Measurements from ENCODE around the gene CRK.

CRK gene

GRCh38 chr17:1455797-1456599 is at the start of gene CRK:
TSS of gene CRK (minus strand) at chr17:1456232. CDS start at chr17:1456117, 115 bp downstream.
- peak; percentile 96 for DNase-seq (ENCODE audit: low read depth in 1 of 2, low spot score in 1 of 2)

- DNase-seq (ENCODE audit: low read depth in 1 of 2, low spot score in 1 of 2) = no peak
These were observed 49.6 kb upstream of the CRK start for GRCh38 chr17:1505586-1505985.

GRCh38 chr17:1504866-1505265 is 48.8 kb upstream of the CRK start:
- DNase-seq (ENCODE audit: low read depth in 1 of 2, low spot score in 1 of 2) = no peak

- DNase-seq (ENCODE audit: low read depth in 1 of 2, low spot score in 1 of 2) = no peak
These were observed 47.7 kb upstream of the CRK start for GRCh38 chr17:1503699-1504098.

DNA sequence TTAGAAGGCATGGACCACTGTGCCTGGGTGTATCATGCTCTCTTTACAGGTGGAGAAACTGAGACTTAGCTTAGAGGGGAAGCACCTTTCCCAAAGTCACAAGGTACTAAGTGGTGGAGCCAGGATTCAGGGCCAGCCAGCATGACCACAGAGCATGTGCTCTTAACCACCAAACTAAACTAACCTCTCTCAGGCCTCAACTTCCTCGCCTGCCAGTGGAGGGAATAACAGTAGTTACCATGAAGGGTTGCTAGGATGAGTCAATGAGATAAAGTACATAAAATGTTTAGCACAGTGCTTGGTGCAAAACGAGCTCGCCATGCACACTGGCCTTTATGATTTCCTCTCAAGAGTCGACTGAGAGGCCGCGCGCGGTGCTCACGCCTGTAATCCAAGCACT is 42.8 kb upstream of the CRK start:
- no peak for DNase-seq (ENCODE audit: low read depth in 1 of 2, low spot score in 1 of 2)

- DNase-seq (ENCODE audit: low read depth in 1 of 2, low spot score in 1 of 2) = no peak
These were observed 42.2 kb upstream of the CRK start for GRCh38 chr17:1498233-1498632.

- no peak for DNase-seq (ENCODE audit: low read depth in 1 of 2, low spot score in 1 of 2)
These were observed 41.8 kb upstream of the CRK start for GRCh38 chr17:1497831-1498230.

- DNase-seq (ENCODE audit: low read depth in 1 of 2, low spot score in 1 of 2) = no peak
These were observed 40.8 kb upstream of the CRK start for GRCh38 chr17:1496869-1497268.

GRCh38 chr17:1495265-1495989 is 39.4 kb upstream of the CRK start:
- no peak for DNase-seq (ENCODE audit: low read depth in 1 of 2, low spot score in 1 of 2)

DNA sequence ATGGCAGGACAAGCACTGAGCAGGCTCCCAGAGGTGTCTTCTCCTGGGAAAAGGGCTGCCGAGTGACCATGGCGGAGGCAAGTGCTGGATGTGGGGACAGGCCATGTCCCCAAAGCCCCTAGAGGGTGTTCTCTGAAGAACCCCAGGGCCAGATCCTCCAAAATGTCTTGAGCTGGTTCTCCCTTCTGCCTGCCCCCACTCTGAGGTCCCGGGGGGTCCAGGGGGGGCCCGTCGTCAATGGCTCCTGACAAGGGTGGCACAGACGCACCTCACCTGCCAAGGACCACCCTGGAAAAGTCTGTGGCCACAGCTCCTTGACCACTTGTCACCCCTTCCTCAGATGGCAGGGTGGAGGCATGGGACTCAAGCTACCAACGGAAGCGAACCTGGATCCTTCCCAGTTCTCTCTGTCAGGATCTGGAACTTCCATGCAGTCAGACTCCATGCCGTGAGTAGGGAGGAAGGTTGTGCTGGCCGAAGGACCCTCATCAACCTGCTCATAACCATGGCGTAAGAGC is 38.8 kb upstream of the CRK start:
- no peak for DNase-seq (ENCODE audit: low read depth in 1 of 2, low spot score in 1 of 2)

GRCh38 chr17:1494203-1494602 is 38.2 kb upstream of the CRK start:
- DNase-seq (ENCODE audit: low read depth in 1 of 2, low spot score in 1 of 2) = no peak

- no peak for DNase-seq (ENCODE audit: low read depth in 1 of 2, low spot score in 1 of 2)
These were observed 37.4 kb upstream of the CRK start for GRCh38 chr17:1493291-1493980.

- DNase-seq (ENCODE audit: low read depth in 1 of 2, low spot score in 1 of 2) = no peak
These were observed 36.5 kb upstream of the CRK start, which contains the start of gene MYO1C for GRCh38 chr17:1492249-1493206. TSS of gene MYO1C (minus strand) at chr17:1492686. CDS start at chr17:1492487, 199 bp downstream.

DNA sequence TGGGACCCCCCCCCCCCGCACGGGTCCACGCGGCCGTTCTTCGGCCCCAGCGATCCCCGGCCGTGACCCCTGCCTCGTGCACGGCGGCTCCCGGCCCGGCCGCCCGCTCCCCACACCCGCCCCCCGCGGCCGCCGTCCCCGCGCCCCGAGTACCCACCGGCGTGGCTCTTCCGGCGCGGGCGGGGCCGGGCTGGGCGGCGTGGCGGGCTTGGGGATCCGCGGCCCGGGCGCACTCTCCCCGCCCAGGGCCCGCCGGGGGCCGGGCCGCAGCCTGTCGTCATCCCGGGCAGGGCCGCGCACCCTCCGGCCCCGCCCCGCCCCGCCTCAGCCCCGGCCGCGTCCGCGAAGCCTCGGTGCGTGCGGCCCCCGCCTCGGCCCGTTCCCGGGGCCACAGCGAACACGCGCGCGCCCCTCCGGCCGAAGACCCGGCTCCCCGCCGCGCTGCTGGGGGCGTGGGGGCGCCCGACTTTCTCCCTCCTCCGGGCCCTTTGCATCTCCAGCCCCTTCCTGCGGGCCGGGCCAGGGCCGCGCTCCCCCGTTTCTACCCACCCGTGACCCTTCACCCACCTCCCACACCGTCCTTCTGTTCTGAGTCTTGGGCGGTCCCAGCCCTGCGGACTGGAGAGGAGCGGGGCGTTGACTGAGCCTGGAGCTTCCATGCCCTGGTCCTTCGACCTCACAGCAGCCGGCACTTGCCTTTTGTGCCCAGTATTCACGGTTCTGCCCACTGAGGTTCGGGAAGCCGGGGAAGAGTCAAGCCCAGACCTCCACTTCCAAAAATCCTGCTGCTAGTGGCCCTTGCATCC is 35.6 kb upstream of the CRK start:
- no peak for DNase-seq (ENCODE audit: low read depth in 1 of 2, low spot score in 1 of 2)

DNA sequence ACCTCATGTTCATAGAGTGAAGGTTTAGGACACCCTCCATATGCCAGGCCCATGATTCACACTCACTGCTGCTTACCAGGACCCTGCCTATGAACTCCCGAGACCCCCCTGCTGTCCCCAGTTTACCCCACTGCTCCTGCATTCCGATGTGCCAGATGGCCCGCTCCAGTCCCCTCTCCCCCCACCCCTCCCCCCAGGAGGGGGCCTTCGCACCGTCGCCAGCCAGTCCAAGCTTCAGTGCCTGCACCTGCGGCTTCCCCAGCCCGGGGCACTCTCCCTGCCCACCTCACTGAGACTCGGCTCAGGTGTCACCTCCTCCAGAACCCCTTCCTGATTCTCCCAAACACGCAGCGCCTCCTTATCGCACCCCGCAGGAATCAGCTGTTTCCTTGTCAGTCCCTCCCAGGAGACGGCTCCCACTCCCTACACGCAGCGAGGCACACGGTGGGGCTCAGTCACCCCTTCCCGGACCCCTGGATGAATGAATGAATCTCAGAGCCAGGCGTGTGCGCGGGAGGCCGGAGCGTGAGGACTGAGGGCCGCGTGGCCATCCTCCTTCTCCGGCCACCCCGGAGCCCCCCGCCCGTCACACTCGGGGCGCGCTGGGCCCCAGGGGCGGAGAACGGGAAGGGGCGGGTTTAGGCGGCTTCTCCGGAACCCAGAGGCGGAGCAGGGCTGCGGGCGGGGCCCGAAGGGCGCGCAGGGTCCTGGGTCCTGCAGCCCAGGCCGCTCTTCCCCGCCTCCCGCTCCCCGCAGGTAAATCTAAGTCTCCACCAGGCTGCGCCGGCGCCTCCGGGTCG is 34.8 kb upstream of the CRK start:
- DNase-seq (ENCODE audit: low read depth in 1 of 2, low spot score in 1 of 2) = peak in 1 of 2 donors; percentile 40

GRCh38 chr17:1488826-1489270 is 32.8 kb upstream of the CRK start:
- DNase-seq (ENCODE audit: low read depth in 1 of 2, low spot score in 1 of 2) = no peak

GRCh38 chr17:1487939-1488825 is 32.1 kb upstream of the CRK start:
- DNase-seq (ENCODE audit: low read depth in 1 of 2, low spot score in 1 of 2) = peak in 1 of 2 donors; percentile 46
